GM19463 (cell line): ENCODE data around the gene RABL6.
"Not testable (repeated sequence)": the region's sequence is repeated elsewhere in the genome, so short reads cannot be mapped to it uniquely, and the experiment has no call there.

Source experiments
- ATAC-seq: cut with Tn5 transposase; IDR thresholded peaks from one replicate; pipeline ENCODE4 v1.9.1; 2021; ENCODE audit warnings: mild to moderate bottlenecking, moderate library complexity; ENCODE audit not compliant: unreplicated experiment

Gene RABL6

GRCh38 chr9:136774416-136775045 lies 33.2 kb upstream of the RABL6 start:
- ATAC-seq = no peak

- no peak for ATAC-seq
These were observed 32.6 kb upstream of the RABL6 start for GRCh38 chr9:136775191-136775590.

- ATAC-seq = no peak
These were observed 30.8 kb upstream of the RABL6 start for GRCh38 chr9:136776947-136777346.

- ATAC-seq = no peak
These were observed 30.4 kb upstream of the RABL6 start for GRCh38 chr9:136777359-136777758.

- no peak for ATAC-seq
These were observed 27.9 kb upstream of the RABL6 start for GRCh38 chr9:136779808-136780207.

GRCh38 chr9:136782452-136782851 lies 25.3 kb upstream of the RABL6 start:
- no peak for ATAC-seq

GRCh38 chr9:136784249-136784996 lies 23.3 kb upstream of the RABL6 start:
- ATAC-seq = no peak

GRCh38 chr9:136784997-136785361 lies 22.8 kb upstream of the RABL6 start:
- ATAC-seq = no peak

GRCh38 chr9:136785565-136786355 lies 22.0 kb upstream of the RABL6 start:
- not testable (repeated sequence) for ATAC-seq

- ATAC-seq = no peak
These were observed 21.3 kb upstream of the RABL6 start for GRCh38 chr9:136786451-136786850.

GRCh38 chr9:136786983-136787382 lies 20.8 kb upstream of the RABL6 start:
- not testable (repeated sequence) for ATAC-seq

- ATAC-seq = no peak
These were observed 19.9 kb upstream of the RABL6 start for GRCh38 chr9:136787690-136788400.

GRCh38 chr9:136788644-136789522 lies 18.9 kb upstream of the RABL6 start:
- not testable (repeated sequence) for ATAC-seq

GRCh38 chr9:136789523-136789937 lies 18.2 kb upstream of the RABL6 start:
- ATAC-seq = no peak

- ATAC-seq = peak; percentile 82
These were observed 16.9 kb upstream of the RABL6 start, which contains the start of gene TMEM141 for GRCh38 chr9:136790640-136791515. TSS of gene TMEM141 (plus strand) at chr9:136791344. CDS start at chr9:136791371, 27 bp downstream.

GRCh38 chr9:136791516-136792276 lies 16.1 kb upstream of the RABL6 start:
- no peak for ATAC-seq

GRCh38 chr9:136792321-136793085 lies 15.2 kb upstream of the RABL6 start:
- ATAC-seq = no peak
